HL-60 (cell line): Measurements from ENCODE around the gene NDUFA5.
"Not testable (repeated sequence)": the region's sequence is repeated elsewhere in the genome, so short reads cannot be mapped to it uniquely, and the experiment has no call there.

ENCODE experiments used
- GABPA ChIP-seq: IDR thresholded peaks from 2 replicates; pipeline ENCODE4 v1.6.1; 2012; ENCODE audit warnings: low read depth
- TF ChIP-seq, protein P1 (sequence below): IDR thresholded peaks from one replicate; pipeline ENCODE4 v1.5.1; 2011; ENCODE audit warnings: low read length, control low read depth, inconsistent platforms; ENCODE audit not compliant: insufficient read depth

DNA sequence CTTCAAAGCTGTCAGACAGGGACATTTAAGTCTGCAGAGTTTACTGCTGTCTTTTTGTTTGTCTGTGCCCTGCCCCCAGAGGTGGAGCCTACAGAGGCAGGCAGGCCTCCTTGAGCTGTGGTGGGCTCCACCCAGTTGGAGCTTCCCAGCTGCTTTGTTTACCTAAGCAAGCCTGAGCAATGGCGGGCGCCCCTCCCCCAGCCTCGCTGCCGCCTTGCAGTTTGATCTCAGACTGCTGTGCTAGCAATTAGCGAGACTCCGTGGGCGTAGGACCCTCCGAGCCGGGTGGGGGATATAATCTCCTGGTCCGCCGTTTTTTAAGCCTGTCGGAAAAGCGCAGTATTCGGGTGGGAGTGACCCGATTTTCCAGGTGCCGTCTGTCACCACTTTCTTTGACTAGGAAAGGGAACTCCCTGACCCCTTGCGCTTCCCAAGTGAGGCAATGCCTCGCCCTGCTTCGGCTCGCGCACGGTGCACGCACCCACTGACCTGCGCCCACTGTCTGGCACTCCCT lies 29.8 kb downstream of the NDUFA5 start:
- TF ChIP-seq, protein P1, sequence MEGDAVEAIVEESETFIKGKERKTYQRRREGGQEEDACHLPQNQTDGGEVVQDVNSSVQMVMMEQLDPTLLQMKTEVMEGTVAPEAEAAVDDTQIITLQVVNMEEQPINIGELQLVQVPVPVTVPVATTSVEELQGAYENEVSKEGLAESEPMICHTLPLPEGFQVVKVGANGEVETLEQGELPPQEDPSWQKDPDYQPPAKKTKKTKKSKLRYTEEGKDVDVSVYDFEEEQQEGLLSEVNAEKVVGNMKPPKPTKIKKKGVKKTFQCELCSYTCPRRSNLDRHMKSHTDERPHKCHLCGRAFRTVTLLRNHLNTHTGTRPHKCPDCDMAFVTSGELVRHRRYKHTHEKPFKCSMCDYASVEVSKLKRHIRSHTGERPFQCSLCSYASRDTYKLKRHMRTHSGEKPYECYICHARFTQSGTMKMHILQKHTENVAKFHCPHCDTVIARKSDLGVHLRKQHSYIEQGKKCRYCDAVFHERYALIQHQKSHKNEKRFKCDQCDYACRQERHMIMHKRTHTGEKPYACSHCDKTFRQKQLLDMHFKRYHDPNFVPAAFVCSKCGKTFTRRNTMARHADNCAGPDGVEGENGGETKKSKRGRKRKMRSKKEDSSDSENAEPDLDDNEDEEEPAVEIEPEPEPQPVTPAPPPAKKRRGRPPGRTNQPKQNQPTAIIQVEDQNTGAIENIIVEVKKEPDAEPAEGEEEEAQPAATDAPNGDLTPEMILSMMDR: not testable (repeated sequence)
- TF ChIP-seq GABPA: not testable (repeated sequence)
